WTC11 (cell line): ENCODE measurements around the gene TACSTD2. TPM values are rescaled to one million over a fixed set of nuclear protein-coding genes. Genes with fewer than 3 reads are reported as not detected.
A peak's percentile ranks its signal among the peaks of the same experiment; 100 is the strongest.

Experiments
- ATAC-seq: fragments of 200-7000 bp; cut with Tn5 transposase; 2 replicates; pipeline ENCODE4 v1.10.0; 2021; ENCODE audit warnings: mild to moderate bottlenecking, moderate library complexity
- CTCF ChIA-PET: fragments of 300-600 bp; sonication (Branson Sonifier 250); formaldehyde crosslinking; loops from one replicate; lab custom pipeline; 2021; ENCODE audit warnings: antibody characterized with exemption; lab: Charles Lee
- POLR2A ChIA-PET: fragments of 350-600 bp; sonication (Branson Sonifier 250); formaldehyde crosslinking; loops from one replicate; lab custom pipeline; 2021; ENCODE audit warnings: antibody characterized with exemption; lab: Charles Lee
- DNase-seq: peaks from one replicate; pipeline ENCODE4 v3.0.0; 2021; ENCODE audit warnings: low spot score
- H3K27ac Mint-ChIP-seq: 2 replicates; pipeline ENCODE4 v1.8.0; 2021; ENCODE audit warnings: mixed read lengths
- H3K27me3 Mint-ChIP-seq: 2 replicates; pipeline ENCODE4 v1.8.0; 2021; ENCODE audit warnings: low read depth, mild to moderate bottlenecking, moderate library complexity, mixed read lengths
- H3K36me3 Mint-ChIP-seq: 2 replicates; pipeline ENCODE4 v1.8.0; 2021; ENCODE audit warnings: mixed read lengths
- H3K4me1 Mint-ChIP-seq: 2 replicates; pipeline ENCODE4 v1.8.0; 2022; ENCODE audit warnings: mixed read lengths
- H3K4me3 Mint-ChIP-seq: 2 replicates; pipeline ENCODE4 v1.8.0; 2021; ENCODE audit warnings: mild to moderate bottlenecking, moderate library complexity, mixed read lengths
- H3K9me3 Mint-ChIP-seq: 2 replicates; pipeline ENCODE4 v1.8.0; 2021; ENCODE audit warnings: mixed read lengths
- CREB1 ChIP-seq: sonication (generic); formaldehyde crosslinking; IDR thresholded peaks from 2 replicates; pipeline ENCODE4 v1.8.0; 2023; ENCODE audit warnings: mild to moderate bottlenecking, missing genetic modification reagents
- E2F4 ChIP-seq: sonication (generic); formaldehyde crosslinking; IDR thresholded peaks from 2 replicates; pipeline ENCODE4 v1.8.1; 2022; ENCODE audit warnings: low read depth, mild to moderate bottlenecking, moderate library complexity, missing genetic modification reagents, borderline replicate concordance
- ELF4 ChIP-seq: sonication (generic); formaldehyde crosslinking; IDR thresholded peaks from 2 replicates; pipeline ENCODE4 v1.8.1; 2022; ENCODE audit warnings: low read depth, mild to moderate bottlenecking, moderate library complexity, missing genetic modification reagents
- EMX1 ChIP-seq: fragments of 250-450 bp; sonication (Bioruptor Pico); IDR thresholded peaks from 2 replicates; pipeline ENCODE4 v1.8.0; 2021; ENCODE audit warnings: mild to moderate bottlenecking
- MLX ChIP-seq: sonication (generic); formaldehyde crosslinking; IDR thresholded peaks from 2 replicates; pipeline ENCODE4 v1.8.1; 2023; ENCODE audit warnings: mild to moderate bottlenecking, missing genetic modification reagents, moderate library complexity
- MYBL2 ChIP-seq: sonication (generic); formaldehyde crosslinking; IDR thresholded peaks from 2 replicates; pipeline ENCODE4 v1.8.1; 2023; ENCODE audit warnings: mild to moderate bottlenecking, moderate library complexity, missing genetic modification reagents
- NR1H2 ChIP-seq: sonication (generic); formaldehyde crosslinking; IDR thresholded peaks from 2 replicates; pipeline ENCODE4 v1.9.0; 2021; ENCODE audit warnings: mild to moderate bottlenecking, moderate library complexity, missing genetic modification reagents
- OVOL2 ChIP-seq: fragments of 250-450 bp; sonication (Bioruptor Pico); IDR thresholded peaks from 2 replicates; pipeline ENCODE4 v1.9.0; 2021; ENCODE audit warnings: mild to moderate bottlenecking, borderline replicate concordance
- PRRX2 ChIP-seq: fragments of 250-450 bp; sonication (Bioruptor Pico); IDR thresholded peaks from 2 replicates; pipeline ENCODE4 v1.8.0; 2021; ENCODE audit warnings: mild to moderate bottlenecking
- RELA ChIP-seq: sonication (generic); formaldehyde crosslinking; IDR thresholded peaks from 2 replicates; pipeline ENCODE4 v1.8.1; 2022; ENCODE audit warnings: missing genetic modification reagents, mild to moderate bottlenecking, borderline replicate concordance
- SMAD3 ChIP-seq: sonication (generic); formaldehyde crosslinking; IDR thresholded peaks from 2 replicates; pipeline ENCODE4 v1.8.0; 2022; ENCODE audit warnings: missing genetic modification reagents, mild to moderate bottlenecking, borderline replicate concordance
- SOX15 ChIP-seq: fragments of 250-450 bp; sonication (Bioruptor Pico); IDR thresholded peaks from 2 replicates; pipeline ENCODE4 v1.9.0; 2021; ENCODE audit warnings: mild to moderate bottlenecking
- SP1 ChIP-seq: sonication (generic); formaldehyde crosslinking; conservative IDR thresholded peaks from 2 replicates; pipeline ENCODE4 v1.8.1; 2022; ENCODE audit warnings: missing genetic modification reagents
- STAT6 ChIP-seq: sonication (generic); formaldehyde crosslinking; conservative IDR thresholded peaks from 2 replicates; pipeline ENCODE4 v1.8.1; 2023; ENCODE audit warnings: mild to moderate bottlenecking, low read depth, missing genetic modification reagents, moderate library complexity
- ZNF317 ChIP-seq: sonication (generic); formaldehyde crosslinking; IDR thresholded peaks from 2 replicates; pipeline ENCODE4 v1.8.1; 2023; ENCODE audit warnings: low read depth, mild to moderate bottlenecking, moderate library complexity, missing genetic modification reagents, borderline replicate concordance
- total RNA-seq: library from RNA; stranded (reverse); gene quantifications from 3 replicates; pipeline ENCODE4 v1.2.3, GENCODE V29; 2021
- TF ChIP-seq, protein P1 (sequence below): sonication (generic); formaldehyde crosslinking; IDR thresholded peaks from 2 replicates; pipeline ENCODE4 v1.8.0; 2022; ENCODE audit warnings: missing genetic modification reagents
- TF ChIP-seq, protein P2 (sequence below): sonication (generic); formaldehyde crosslinking; IDR thresholded peaks from 2 replicates; pipeline ENCODE4 v1.8.0; 2022; ENCODE audit warnings: mild to moderate bottlenecking, missing genetic modification reagents
- TF ChIP-seq, protein P3 (sequence below): sonication (generic); formaldehyde crosslinking; IDR thresholded peaks from 2 replicates; pipeline ENCODE4 v1.8.0; 2022; ENCODE audit warnings: mild to moderate bottlenecking, missing genetic modification reagents
- TF ChIP-seq, protein P4 (sequence below): sonication (generic); formaldehyde crosslinking; IDR thresholded peaks from 2 replicates; pipeline ENCODE4 v1.8.0; 2023; ENCODE audit warnings: mild to moderate bottlenecking, missing genetic modification reagents

The TACSTD2 gene
- total RNA-seq, 1 experiment from 2014 or later, result 0.50 TPM

GRCh38 chr1:58572690-58573089, 4.4 kb downstream of the TACSTD2 start:
- TF ChIP-seq, protein P1, sequence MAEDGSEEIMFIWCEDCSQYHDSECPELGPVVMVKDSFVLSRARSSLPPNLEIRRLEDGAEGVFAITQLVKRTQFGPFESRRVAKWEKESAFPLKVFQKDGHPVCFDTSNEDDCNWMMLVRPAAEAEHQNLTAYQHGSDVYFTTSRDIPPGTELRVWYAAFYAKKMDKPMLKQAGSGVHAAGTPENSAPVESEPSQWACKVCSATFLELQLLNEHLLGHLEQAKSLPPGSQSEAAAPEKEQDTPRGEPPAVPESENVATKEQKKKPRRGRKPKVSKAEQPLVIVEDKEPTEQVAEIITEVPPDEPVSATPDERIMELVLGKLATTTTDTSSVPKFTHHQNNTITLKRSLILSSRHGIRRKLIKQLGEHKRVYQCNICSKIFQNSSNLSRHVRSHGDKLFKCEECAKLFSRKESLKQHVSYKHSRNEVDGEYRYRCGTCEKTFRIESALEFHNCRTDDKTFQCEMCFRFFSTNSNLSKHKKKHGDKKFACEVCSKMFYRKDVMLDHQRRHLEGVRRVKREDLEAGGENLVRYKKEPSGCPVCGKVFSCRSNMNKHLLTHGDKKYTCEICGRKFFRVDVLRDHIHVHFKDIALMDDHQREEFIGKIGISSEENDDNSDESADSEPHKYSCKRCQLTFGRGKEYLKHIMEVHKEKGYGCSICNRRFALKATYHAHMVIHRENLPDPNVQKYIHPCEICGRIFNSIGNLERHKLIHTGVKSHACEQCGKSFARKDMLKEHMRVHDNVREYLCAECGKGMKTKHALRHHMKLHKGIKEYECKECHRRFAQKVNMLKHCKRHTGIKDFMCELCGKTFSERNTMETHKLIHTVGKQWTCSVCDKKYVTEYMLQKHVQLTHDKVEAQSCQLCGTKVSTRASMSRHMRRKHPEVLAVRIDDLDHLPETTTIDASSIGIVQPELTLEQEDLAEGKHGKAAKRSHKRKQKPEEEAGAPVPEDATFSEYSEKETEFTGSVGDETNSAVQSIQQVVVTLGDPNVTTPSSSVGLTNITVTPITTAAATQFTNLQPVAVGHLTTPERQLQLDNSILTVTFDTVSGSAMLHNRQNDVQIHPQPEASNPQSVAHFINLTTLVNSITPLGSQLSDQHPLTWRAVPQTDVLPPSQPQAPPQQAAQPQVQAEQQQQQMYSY (CRISPR knock-in tag), result no peak
- TF ChIP-seq ELF4 (CRISPR knock-in tag), result no peak
- TF ChIP-seq MYBL2 (CRISPR knock-in tag), result no peak
- no peak for TF ChIP-seq STAT6
- TF ChIP-seq SMAD3 (CRISPR knock-in tag), result no peak
- no peak for TF ChIP-seq OVOL2 (CRISPR knock-in tag)
- no peak for TF ChIP-seq NR1H2
- TF ChIP-seq CREB1 (CRISPR knock-in tag), result no peak
- no peak for TF ChIP-seq EMX1 (CRISPR knock-in tag)
- TF ChIP-seq, protein P2, sequence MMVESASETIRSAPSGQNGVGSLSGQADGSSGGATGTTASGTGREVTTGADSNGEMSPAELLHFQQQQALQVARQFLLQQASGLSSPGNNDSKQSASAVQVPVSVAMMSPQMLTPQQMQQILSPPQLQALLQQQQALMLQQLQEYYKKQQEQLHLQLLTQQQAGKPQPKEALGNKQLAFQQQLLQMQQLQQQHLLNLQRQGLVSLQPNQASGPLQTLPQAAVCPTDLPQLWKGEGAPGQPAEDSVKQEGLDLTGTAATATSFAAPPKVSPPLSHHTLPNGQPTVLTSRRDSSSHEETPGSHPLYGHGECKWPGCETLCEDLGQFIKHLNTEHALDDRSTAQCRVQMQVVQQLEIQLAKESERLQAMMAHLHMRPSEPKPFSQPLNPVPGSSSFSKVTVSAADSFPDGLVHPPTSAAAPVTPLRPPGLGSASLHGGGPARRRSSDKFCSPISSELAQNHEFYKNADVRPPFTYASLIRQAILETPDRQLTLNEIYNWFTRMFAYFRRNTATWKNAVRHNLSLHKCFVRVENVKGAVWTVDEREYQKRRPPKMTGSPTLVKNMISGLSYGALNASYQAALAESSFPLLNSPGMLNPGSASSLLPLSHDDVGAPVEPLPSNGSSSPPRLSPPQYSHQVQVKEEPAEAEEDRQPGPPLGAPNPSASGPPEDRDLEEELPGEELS (CRISPR knock-in tag), result no peak
- no peak for TF ChIP-seq ZNF317 (CRISPR knock-in tag)
- TF ChIP-seq, protein P3, sequence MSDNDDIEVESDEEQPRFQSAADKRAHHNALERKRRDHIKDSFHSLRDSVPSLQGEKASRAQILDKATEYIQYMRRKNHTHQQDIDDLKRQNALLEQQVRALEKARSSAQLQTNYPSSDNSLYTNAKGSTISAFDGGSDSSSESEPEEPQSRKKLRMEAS (CRISPR knock-in tag), result no peak
- no peak for TF ChIP-seq E2F4
- no peak for TF ChIP-seq MLX (CRISPR knock-in tag)
- TF ChIP-seq RELA (CRISPR knock-in tag), result no peak
- no peak for TF ChIP-seq SP1 (CRISPR knock-in tag)
- no peak for TF ChIP-seq SOX15 (CRISPR knock-in tag)
- TF ChIP-seq, protein P4, sequence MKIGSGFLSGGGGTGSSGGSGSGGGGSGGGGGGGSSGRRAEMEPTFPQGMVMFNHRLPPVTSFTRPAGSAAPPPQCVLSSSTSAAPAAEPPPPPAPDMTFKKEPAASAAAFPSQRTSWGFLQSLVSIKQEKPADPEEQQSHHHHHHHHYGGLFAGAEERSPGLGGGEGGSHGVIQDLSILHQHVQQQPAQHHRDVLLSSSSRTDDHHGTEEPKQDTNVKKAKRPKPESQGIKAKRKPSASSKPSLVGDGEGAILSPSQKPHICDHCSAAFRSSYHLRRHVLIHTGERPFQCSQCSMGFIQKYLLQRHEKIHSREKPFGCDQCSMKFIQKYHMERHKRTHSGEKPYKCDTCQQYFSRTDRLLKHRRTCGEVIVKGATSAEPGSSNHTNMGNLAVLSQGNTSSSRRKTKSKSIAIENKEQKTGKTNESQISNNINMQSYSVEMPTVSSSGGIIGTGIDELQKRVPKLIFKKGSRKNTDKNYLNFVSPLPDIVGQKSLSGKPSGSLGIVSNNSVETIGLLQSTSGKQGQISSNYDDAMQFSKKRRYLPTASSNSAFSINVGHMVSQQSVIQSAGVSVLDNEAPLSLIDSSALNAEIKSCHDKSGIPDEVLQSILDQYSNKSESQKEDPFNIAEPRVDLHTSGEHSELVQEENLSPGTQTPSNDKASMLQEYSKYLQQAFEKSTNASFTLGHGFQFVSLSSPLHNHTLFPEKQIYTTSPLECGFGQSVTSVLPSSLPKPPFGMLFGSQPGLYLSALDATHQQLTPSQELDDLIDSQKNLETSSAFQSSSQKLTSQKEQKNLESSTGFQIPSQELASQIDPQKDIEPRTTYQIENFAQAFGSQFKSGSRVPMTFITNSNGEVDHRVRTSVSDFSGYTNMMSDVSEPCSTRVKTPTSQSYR (CRISPR knock-in tag), result no peak
- no peak for TF ChIP-seq PRRX2 (CRISPR knock-in tag)
- TF ChIP-seq, all 79 proteins: peak for 0
- DNase-seq, result peak; percentile 30
- no peak overlapping the region for H3K27ac Mint-ChIP-seq
- H3K4me1 Mint-ChIP-seq, result peaks cover 46% of the 10 kb centered on the region
- H3K4me3 Mint-ChIP-seq, result no peak overlapping the region
- peaks cover 40% of the 10 kb centered on the region for H3K27me3 Mint-ChIP-seq
- CTCF ChIA-PET, result interaction anchor here (0.8 to 1.3 kb wide), 4 partner anchors 17 to 80 kb away, joined by 3 to 4 read pairs (median 4); partner anchors contain the start of gene OMA1
- POLR2A ChIA-PET, result no interaction called here
- ATAC-seq, result peak; percentile 11; the same call in 1 of the 2 replicates
- peaks cover 5% of the 10 kb centered on the region for H3K36me3 Mint-ChIP-seq
- no peaks in the 10 kb centered on the region for H3K9me3 Mint-ChIP-seq
